Mesendoderm (in vitro differentiated cells): ENCODE results near the gene HSD11B2.

Source experiments
- DNase-seq: peaks from one replicate; pipeline ENCODE4 v3.0.0; 2013
- H2AK5ac ChIP-seq: 2 replicates; pipeline ENCODE4 v1.6.1; 2013; ENCODE audit warnings: low read length, inconsistent platforms
- H2BK120ac ChIP-seq: 2 replicates; pipeline ENCODE4 v1.6.1; 2013; ENCODE audit warnings: low read depth, mild to moderate bottlenecking, low read length, moderate library complexity, mixed read lengths
- H2BK15ac ChIP-seq: replicated peaks from 2 replicates; pipeline ENCODE4 v1.6.1; 2013; ENCODE audit warnings: low read depth, mild to moderate bottlenecking, moderate library complexity
- H2BK5ac ChIP-seq: 2 replicates; pipeline ENCODE4 v1.6.1; 2013; ENCODE audit warnings: low read length, inconsistent platforms
- H3K18ac ChIP-seq: 2 replicates; pipeline ENCODE4 v1.6.1; 2013; ENCODE audit warnings: mild to moderate bottlenecking, low read length, mixed read lengths
- H3K23ac ChIP-seq: one replicate; pipeline ENCODE4 v1.6.1; 2013; ENCODE audit warnings: low read length
- H3K27ac ChIP-seq: 2 replicates; pipeline ENCODE4 v1.5.1; 2013; ENCODE audit warnings: low read depth, mild to moderate bottlenecking, inconsistent platforms, low read length, moderate library complexity
- H3K27me3 ChIP-seq: 2 replicates; pipeline ENCODE4 v1.6.1; 2013; ENCODE audit warnings: low read length, control low read depth, mild to moderate bottlenecking, inconsistent platforms; ENCODE audit not compliant: insufficient read depth, poor library complexity
- H3K36me3 ChIP-seq: 2 replicates; pipeline ENCODE4 v1.6.1; 2013; ENCODE audit warnings: low read length, inconsistent platforms; ENCODE audit not compliant: control insufficient read depth, insufficient read depth
- H3K4ac ChIP-seq: one replicate; pipeline ENCODE4 v1.6.1; 2013; ENCODE audit warnings: low read depth, mild to moderate bottlenecking, low read length, moderate library complexity
- H3K4me1 ChIP-seq: 2 replicates; pipeline ENCODE4 v1.6.1; 2013; ENCODE audit warnings: low read depth, low read length, inconsistent platforms; ENCODE audit not compliant: control insufficient read depth
- H3K4me2 ChIP-seq: 2 replicates; pipeline ENCODE4 v1.6.1; 2013; ENCODE audit warnings: low read length
- H3K4me3 ChIP-seq: 2 replicates; pipeline ENCODE4 v1.5.1; 2013; ENCODE audit warnings: mild to moderate bottlenecking, low read length
- H3K56ac ChIP-seq: one replicate; pipeline ENCODE4 v1.6.1; 2013; ENCODE audit warnings: low read length
- H3K79me1 ChIP-seq: 2 replicates; pipeline ENCODE4 v1.6.1; 2013; ENCODE audit warnings: low read length, inconsistent platforms
- H3K79me2 ChIP-seq: 2 replicates; pipeline ENCODE4 v1.6.1; 2013; ENCODE audit warnings: mild to moderate bottlenecking, low read length; ENCODE audit not compliant: control insufficient read depth, insufficient read depth
- H3K9ac ChIP-seq: 2 replicates; pipeline ENCODE4 v1.6.1; 2013; ENCODE audit warnings: low read length, inconsistent platforms
- H4K5ac ChIP-seq: one replicate; pipeline ENCODE4 v1.6.1; 2013; ENCODE audit warnings: low read length
- H4K8ac ChIP-seq: one replicate; pipeline ENCODE4 v1.6.1; 2013; ENCODE audit warnings: low read depth, mild to moderate bottlenecking, control low read depth, low read length, moderate library complexity
- WGBS: extraction: QIAGEN DNeasy Blood & Tissue Kit; methylation state at CpG from one replicate; pipeline ENCODE4 v1.1.7; 2013; ENCODE audit warnings: low lambda C conversion rate, missing lambda C conversion rate; ENCODE audit not compliant: insufficient coverage; ENCODE audit errors: extremely low coverage; 5-methylcytosine and 5-hydroxymethylcytosine counted together

Gene HSD11B2

DNA sequence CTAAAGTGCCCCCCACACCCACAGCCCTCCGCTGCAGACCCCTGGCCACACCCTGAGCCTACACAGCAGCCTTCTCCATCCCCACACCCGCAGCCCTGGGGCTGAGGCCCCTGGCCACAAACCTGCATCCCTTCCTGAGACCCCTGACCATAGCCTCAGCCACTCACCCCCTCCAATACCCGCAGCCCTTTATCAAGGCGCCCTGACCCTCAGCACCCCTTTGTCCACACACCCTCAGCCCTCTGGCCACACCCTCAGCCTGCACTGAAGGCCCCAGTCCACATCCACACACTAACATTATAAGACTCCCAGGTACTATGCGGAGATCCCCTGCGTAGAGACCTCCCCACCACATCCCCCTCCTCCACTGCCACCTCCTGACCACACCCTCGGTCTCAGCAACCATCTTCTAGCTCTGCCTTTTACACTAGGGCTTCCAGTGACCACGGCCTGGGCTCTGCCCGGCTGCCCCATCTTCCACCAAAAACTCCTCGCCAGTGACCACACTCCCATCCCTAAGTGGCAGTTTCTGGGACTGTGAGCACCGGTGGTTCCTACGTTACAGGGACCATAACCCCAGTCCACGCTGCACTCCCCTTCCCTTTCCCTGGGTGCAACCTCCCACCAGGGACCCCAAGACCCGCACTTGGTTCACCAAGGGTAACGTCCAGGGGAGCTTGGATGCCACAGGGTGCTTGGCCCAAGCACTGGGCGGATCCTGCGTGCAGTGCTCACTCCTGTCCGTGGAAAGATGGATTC lies 38.4 kb upstream of the HSD11B2 start:
- H3K56ac ChIP-seq = no peak overlapping the region
- H4K5ac ChIP-seq = no peak overlapping the region
- H2BK5ac ChIP-seq = no peak overlapping the region
- no peak for DNase-seq
- H3K23ac ChIP-seq = no peak overlapping the region
- H3K9ac ChIP-seq = no peak overlapping the region
- no CpG with 5 or more reads among the region's 18 CpGs for WGBS
- H3K79me2 ChIP-seq = no peaks in the 10 kb centered on the region
- no peak overlapping the region for H4K8ac ChIP-seq
- no peaks in the 10 kb centered on the region for H3K36me3 ChIP-seq
- H2BK120ac ChIP-seq = no peak overlapping the region
- H3K4me1 ChIP-seq = peaks cover 1% of the 10 kb centered on the region
- H3K27ac ChIP-seq = no peak overlapping the region
- H2BK15ac ChIP-seq = no peak overlapping the region
- H3K27me3 ChIP-seq = peaks cover 20% of the 10 kb centered on the region
- H3K4ac ChIP-seq = no peak overlapping the region
- H3K18ac ChIP-seq = no peak overlapping the region
- no peaks in the 10 kb centered on the region for H3K79me1 ChIP-seq
- no peak overlapping the region for H3K4me2 ChIP-seq
- no peak overlapping the region for H2AK5ac ChIP-seq
- no peak overlapping the region for H3K4me3 ChIP-seq

- peaks cover 1% of the 10 kb centered on the region for H3K4me1 ChIP-seq
- H2AK5ac ChIP-seq = no peak within 1 kb of the TSS
- H3K4me2 ChIP-seq = peak within 1 kb of the TSS; percentile 46
- H3K4me3 ChIP-seq = no peak within 1 kb of the TSS
- no CpG with 5 or more reads among the region's 56 CpGs for WGBS
- peak within 1 kb of the TSS; percentile 21 for H3K9ac ChIP-seq
- H3K27me3 ChIP-seq = peaks cover 20% of the 10 kb centered on the region
- H3K4ac ChIP-seq = no peak within 1 kb of the TSS
- H3K23ac ChIP-seq = no peak within 1 kb of the TSS
- no peak within 1 kb of the TSS for H3K27ac ChIP-seq
- DNase-seq = peak; percentile 91
- no peak within 1 kb of the TSS for H4K5ac ChIP-seq
- H3K18ac ChIP-seq = no peak within 1 kb of the TSS
- H2BK15ac ChIP-seq = no peak within 1 kb of the TSS
- H3K79me2 ChIP-seq = no peaks in the 10 kb centered on the region
- H4K8ac ChIP-seq = no peak within 1 kb of the TSS
- peak within 1 kb of the TSS; percentile 64 for H3K56ac ChIP-seq
- no peaks in the 10 kb centered on the region for H3K79me1 ChIP-seq
- H3K36me3 ChIP-seq = no peaks in the 10 kb centered on the region
- no peak within 1 kb of the TSS for H2BK120ac ChIP-seq
- H2BK5ac ChIP-seq = no peak within 1 kb of the TSS
Observed at GRCh38 chr16:67393111-67393787, 37.7 kb upstream of the HSD11B2 start, which contains the start of gene TPPP3. TSS of gene TPPP3 (minus strand) at chr16:67393498. CDS start at chr16:67391111, 2,387 bp downstream.

DNA sequence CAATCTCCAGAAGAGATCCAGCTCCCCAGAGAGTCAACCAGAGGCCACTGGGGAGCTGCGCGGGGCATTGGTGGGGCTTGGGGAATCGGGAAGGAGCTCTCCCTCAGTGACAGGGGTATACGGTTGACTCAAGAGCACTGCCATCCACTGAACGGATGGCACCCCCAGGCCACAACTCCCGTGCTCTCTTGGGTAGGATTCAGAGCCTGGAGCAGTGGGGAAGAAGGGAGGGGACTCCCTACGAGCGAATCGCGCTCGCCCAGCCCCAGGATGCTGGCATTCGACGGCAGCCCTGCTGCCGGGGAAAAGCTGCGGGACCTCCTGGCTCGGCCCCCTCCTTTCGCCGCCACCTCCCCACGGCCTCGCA lies 37.1 kb upstream of the HSD11B2 start:
- H2BK15ac ChIP-seq = no peak overlapping the region
- H2BK5ac ChIP-seq = no peak overlapping the region
- H3K18ac ChIP-seq = no peak overlapping the region
- peak overlapping the region; percentile 46 for H3K4me2 ChIP-seq
- H3K56ac ChIP-seq = peak overlapping the region; percentile 64
- no peak overlapping the region for H3K4me3 ChIP-seq
- DNase-seq = peak; percentile 60
- H2AK5ac ChIP-seq = no peak overlapping the region
- H2BK120ac ChIP-seq = no peak overlapping the region
- no peak overlapping the region for H3K23ac ChIP-seq
- no peaks in the 10 kb centered on the region for H3K79me1 ChIP-seq
- H4K5ac ChIP-seq = no peak overlapping the region
- peak overlapping the region; percentile 21 for H3K9ac ChIP-seq
- H3K27me3 ChIP-seq = peaks cover 20% of the 10 kb centered on the region
- no peak overlapping the region for H4K8ac ChIP-seq
- H3K36me3 ChIP-seq = no peaks in the 10 kb centered on the region
- no CpG with 5 or more reads among the region's 20 CpGs for WGBS
- H3K4ac ChIP-seq = no peak overlapping the region
- H3K79me2 ChIP-seq = no peaks in the 10 kb centered on the region
- H3K27ac ChIP-seq = no peak overlapping the region
- peaks cover 1% of the 10 kb centered on the region for H3K4me1 ChIP-seq

- Histone ChIP-seq H3K23ac (no peak overlapping the region), H3K18ac (no peak overlapping the region), H2BK15ac (no peak overlapping the region), H3K27ac (no peak overlapping the region), H2BK120ac (no peak overlapping the region), H3K79me2 (no peaks in the 10 kb centered on the region), H2BK5ac (no peak overlapping the region), H3K27me3 (peaks cover 20% of the 10 kb centered on the region), H3K4ac (no peak overlapping the region), H3K4me1 (peaks cover 1% of the 10 kb centered on the region), H3K56ac (peak overlapping the region; percentile 64), H3K4me2 (no peak overlapping the region), H4K8ac (no peak overlapping the region), H3K79me1 (no peaks in the 10 kb centered on the region), H2AK5ac (no peak overlapping the region), H3K36me3 (no peaks in the 10 kb centered on the region), H3K4me3 (no peak overlapping the region), H4K5ac (no peak overlapping the region), H3K9ac (peak overlapping the region; percentile 26)
- WGBS = no CpG with 5 or more reads among the region's 88 CpGs
- DNase-seq = peak; percentile 51
Observed at GRCh38 chr16:67394155-67395104, 36.5 kb upstream of the HSD11B2 start.

DNA sequence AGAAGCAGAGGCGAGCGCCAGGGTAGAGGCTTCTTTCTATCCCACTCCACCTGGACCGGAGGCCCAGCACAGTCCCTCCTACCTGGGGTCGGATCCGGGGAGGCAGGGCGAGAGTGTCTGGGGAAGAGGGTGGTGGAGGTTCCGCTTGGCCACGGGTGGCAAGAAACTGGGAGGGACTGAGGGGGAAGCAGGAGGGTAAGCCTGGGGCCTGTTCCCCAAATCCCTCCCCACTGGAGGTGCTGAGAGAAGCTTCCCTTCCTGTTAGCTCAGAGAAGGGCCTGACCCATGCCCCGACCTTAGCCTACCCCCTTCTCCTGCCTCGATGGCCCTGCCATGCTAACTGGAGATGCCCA lies 35.8 kb upstream of the HSD11B2 start:
- H3K4me2 ChIP-seq = no peak overlapping the region
- no peak overlapping the region for H2BK5ac ChIP-seq
- H3K36me3 ChIP-seq = no peaks in the 10 kb centered on the region
- H3K79me2 ChIP-seq = no peaks in the 10 kb centered on the region
- no peaks in the 10 kb centered on the region for H3K79me1 ChIP-seq
- H2AK5ac ChIP-seq = peak overlapping the region; percentile 94
- H3K27ac ChIP-seq = no peak overlapping the region
- no peak overlapping the region for H3K23ac ChIP-seq
- no peak overlapping the region for H3K4ac ChIP-seq
- no peak overlapping the region for H4K5ac ChIP-seq
- no peak overlapping the region for H2BK120ac ChIP-seq
- H3K18ac ChIP-seq = no peak overlapping the region
- H3K56ac ChIP-seq = peak overlapping the region; percentile 15
- no peak for DNase-seq
- peak overlapping the region; percentile 26 for H3K9ac ChIP-seq
- H3K27me3 ChIP-seq = peaks cover 20% of the 10 kb centered on the region
- H3K4me3 ChIP-seq = no peak overlapping the region
- peaks cover 1% of the 10 kb centered on the region for H3K4me1 ChIP-seq
- H2BK15ac ChIP-seq = no peak overlapping the region
- no peak overlapping the region for H4K8ac ChIP-seq
- no CpG with 5 or more reads among the region's 10 CpGs for WGBS
